Inferior parietal cortex (tissue), 1 donor: ENCODE results near the gene HES4.
"Not testable (repeated sequence)": the region's sequence is repeated elsewhere in the genome, so short reads cannot be mapped to it uniquely, and the experiment has no call there.

Experiments used
- DNase-seq: peaks from one replicate; pipeline ENCODE4 v3.0.0-alpha.2; 2016; ENCODE audit errors: extremely low spot score

HES4 gene

GRCh38 chr1:978835-979743 is 20.8 kb downstream of the HES4 start:
- DNase-seq: no peak

- no peak for DNase-seq
These were observed 21.6 kb downstream of the HES4 start for GRCh38 chr1:978069-978834.

GRCh38 chr1:976791-977190 is 23.1 kb downstream of the HES4 start:
- not testable (repeated sequence) for DNase-seq

- no peak for DNase-seq
These were observed 23.8 kb downstream of the HES4 start for GRCh38 chr1:975896-976683.

- no peak for DNase-seq
These were observed 24.5 kb downstream of the HES4 start for GRCh38 chr1:975365-975764.

GRCh38 chr1:974687-975328 is 25.1 kb downstream of the HES4 start:
- DNase-seq: no peak

- DNase-seq: no peak
These were observed 25.6 kb downstream of the HES4 start for GRCh38 chr1:974293-974640.

- DNase-seq: no peak
These were observed 26.2 kb downstream of the HES4 start for GRCh38 chr1:973459-974292.

- no peak for DNase-seq
These were observed 27.0 kb downstream of the HES4 start for GRCh38 chr1:972726-973458.

- no peak for DNase-seq
These were observed 28.0 kb downstream of the HES4 start for GRCh38 chr1:971751-972506.

GRCh38 chr1:970973-971730 is 28.7 kb downstream of the HES4 start:
- DNase-seq: no peak

GRCh38 chr1:970242-970972 is 29.5 kb downstream of the HES4 start:
- no peak for DNase-seq

- DNase-seq: no peak
These were observed 30.5 kb downstream of the HES4 start for GRCh38 chr1:969260-969855.

- DNase-seq: no peak
These were observed 32.2 kb downstream of the HES4 start for GRCh38 chr1:967466-968343.

- no peak for DNase-seq
These were observed 33.1 kb downstream of the HES4 start for GRCh38 chr1:966704-967300.

GRCh38 chr1:966135-966703 is 33.7 kb downstream of the HES4 start, which contains the start of gene PLEKHN1:
Gene PLEKHN1, plus strand, starts transcription at chr1:966482. Its CDS starts 50 bp downstream, at chr1:966532.
- no peak for DNase-seq
